Neural progenitor cell (in vitro differentiated cells): ENCODE data around the gene CHMP1B.

Experiments used
- CTCF ChIP-seq: fragments of 200-600 bp; sonication (generic); IDR thresholded peaks from 2 replicates; pipeline ENCODE4 v1.5.1; 2017; ENCODE audit warnings: antibody characterized with exemption, mild to moderate bottlenecking
- EZH2 ChIP-seq: fragments of 200-600 bp; sonication (generic); IDR thresholded peaks from 2 replicates; pipeline ENCODE4 v1.6.1; 2017; ENCODE audit warnings: antibody characterized with exemption, mild to moderate bottlenecking, moderate library complexity
- EZH2phosphoT487 ChIP-seq: fragments of 200-600 bp; sonication (generic); IDR thresholded peaks from 2 replicates; pipeline ENCODE4 v1.6.1; 2017; ENCODE audit warnings: antibody characterized with exemption

GRCh38 chr18:11901826-11902438 is 50.7 kb downstream of the CHMP1B start:
- TF ChIP-seq CTCF = no peak
- no peak for TF ChIP-seq EZH2
- TF ChIP-seq EZH2phosphoT487 = no peak
